NCI-H748 (cell line): ENCODE data around the gene HOXB2.

Source experiments
- DNase-seq: peaks from one replicate; lab custom pipeline; 2025; ENCODE audit not compliant: unreplicated experiment; lab: John Stamatoyannopoulos, UW

HOXB2 gene

GRCh38 chr17:48494335-48494734 is 50.6 kb downstream of the HOXB2 start:
- no peak for DNase-seq
